ENCODE results near the gene DAAM1.
A peak's percentile ranks its signal among the peaks of the same experiment; 100 is the strongest.

The DAAM1 gene

GRCh38 chr14:59189091-59189785 is 771 bp downstream of the DAAM1 start:
- no peak for DNase-seq

DNA sequence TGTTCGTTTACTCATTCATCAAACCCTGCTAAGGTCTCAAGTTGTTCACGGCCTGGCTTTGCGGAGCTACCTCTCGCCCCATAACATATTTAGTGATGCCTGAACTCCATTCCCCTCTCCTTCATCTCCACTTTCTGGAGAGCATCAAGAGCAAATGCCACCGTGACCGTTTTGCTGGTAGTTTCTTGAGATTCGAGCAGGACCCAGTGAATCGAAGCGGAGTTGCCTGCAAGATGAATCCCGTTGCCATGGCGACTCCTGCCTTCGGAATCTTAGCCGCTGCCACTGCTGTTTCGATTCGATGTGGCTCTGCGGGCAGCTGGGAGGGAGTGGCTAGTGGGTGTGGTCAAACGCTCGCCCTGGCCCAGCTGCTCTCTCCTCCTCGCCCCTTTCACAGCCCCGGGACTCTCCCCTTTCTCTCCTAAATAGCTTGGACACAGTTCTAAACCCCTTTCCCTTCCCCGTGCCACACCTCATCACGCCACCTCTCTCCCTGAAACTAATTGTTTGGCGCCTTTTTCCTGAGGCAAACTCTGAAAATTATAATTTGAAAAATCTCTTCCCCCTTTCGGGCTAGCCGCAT is 1.4 kb downstream of the DAAM1 start:
- peak; percentile 22 for DNase-seq

DNA sequence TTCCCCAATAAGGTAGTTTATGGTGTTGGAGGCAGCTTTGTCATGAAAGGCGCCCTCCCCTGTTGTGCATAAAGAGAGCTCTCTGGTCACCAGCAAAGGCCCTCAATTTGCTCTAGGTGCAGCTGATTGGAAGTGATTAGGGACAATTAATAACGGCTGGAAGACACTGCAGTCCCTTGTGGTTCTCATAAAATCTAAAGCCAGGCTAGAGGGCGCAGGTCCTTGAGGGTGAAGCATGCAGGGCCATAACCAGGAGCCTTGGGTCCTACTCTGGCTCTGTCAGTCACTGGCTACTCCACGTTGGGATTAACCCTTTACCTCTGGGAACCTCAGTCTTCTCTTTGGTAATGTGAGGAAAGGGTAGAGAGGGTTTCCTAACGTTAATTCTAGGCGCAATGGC is 1.9 kb downstream of the DAAM1 start:
- no peak for DNase-seq

DNA sequence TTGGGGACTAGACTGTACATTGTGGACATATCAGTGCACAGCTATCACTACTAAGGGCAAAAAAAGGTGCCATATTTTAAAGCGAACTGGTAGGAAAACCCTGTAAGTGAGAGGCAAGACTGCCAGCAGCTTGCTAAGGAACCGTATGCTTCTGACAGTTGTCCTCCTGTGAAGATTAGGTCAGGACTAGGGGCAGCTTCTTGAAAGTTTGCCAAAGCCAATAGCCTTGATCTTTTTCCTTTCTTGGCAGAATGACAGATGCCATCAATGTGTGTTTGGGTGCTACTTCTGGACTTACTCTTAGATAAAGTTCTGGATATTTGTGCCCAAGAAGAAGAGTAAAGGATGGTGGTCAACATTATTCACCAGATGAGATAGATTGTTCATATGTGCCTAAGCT is 7.4 kb downstream of the DAAM1 start:
- DNase-seq: no peak

GRCh38 chr14:59197695-59198262 is 9.3 kb downstream of the DAAM1 start:
- no peak for DNase-seq

- no peak for DNase-seq
Observed at GRCh38 chr14:59199205-59199604, 10.7 kb downstream of the DAAM1 start.

DNA sequence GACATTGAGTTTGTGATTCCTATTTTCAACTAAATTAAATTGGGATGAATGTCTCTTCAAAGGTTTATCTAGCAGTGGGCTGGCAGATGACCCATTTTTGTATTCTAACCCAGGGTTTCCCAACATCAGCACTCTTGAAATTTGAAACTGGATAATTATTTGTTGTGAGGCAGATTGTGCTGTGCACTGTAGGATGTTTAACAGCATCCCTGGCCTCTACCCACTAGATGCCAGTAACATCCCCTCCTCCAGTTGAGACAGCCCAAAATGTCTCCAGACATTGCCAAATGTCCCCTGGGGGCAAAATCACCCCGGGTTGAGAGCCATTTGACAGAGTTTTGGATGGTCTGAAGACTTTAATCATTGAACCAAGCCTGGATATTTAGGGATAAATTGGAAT is 11.1 kb downstream of the DAAM1 start:
- no peak for DNase-seq

GRCh38 chr14:59200195-59200594 is 11.7 kb downstream of the DAAM1 start:
- DNase-seq: no peak

- DNase-seq: no peak
Observed at GRCh38 chr14:59202031-59202430, 13.6 kb downstream of the DAAM1 start.

DNA sequence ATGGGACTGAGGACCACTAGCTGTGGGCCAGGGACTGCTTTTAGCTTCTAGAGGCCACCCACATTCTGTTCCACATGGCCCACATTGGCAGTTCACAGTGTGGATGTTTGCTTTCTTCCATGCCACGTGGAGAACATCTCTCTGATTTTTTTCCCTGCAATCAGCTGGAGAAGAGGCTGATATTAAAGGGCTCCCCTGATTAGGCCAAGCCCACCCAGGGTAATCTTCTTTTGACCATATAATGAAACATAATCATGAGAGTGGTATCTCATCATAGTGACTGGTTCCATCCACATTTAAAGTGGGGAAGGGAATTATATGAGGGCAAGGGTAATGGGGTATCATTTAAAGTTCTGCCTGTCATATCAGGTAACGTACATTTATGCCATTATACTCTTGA is 15.8 kb downstream of the DAAM1 start:
- no peak for DNase-seq

- no peak for DNase-seq
Observed at GRCh38 chr14:59206892-59207291, 18.4 kb downstream of the DAAM1 start.

DNA sequence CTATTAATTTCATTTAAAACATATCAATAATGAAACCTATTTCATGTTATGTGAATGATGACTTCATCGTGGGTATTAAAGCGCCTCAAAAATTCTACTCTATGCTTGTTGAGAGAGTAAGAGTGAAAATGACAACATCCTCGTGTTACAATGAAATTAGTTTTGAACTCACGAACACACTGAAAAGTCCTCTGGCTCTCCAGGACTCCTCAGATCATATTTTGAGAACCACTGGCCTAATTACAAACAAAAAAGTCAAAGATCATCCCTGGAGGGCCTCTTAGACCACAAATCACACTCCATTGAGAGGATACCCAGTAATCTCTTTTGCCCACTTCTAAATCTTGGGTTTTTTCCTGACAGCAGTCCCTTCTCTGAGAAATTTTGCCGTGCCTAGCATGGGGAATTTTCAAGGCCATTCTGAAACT is 19.1 kb downstream of the DAAM1 start:
- DNase-seq: no peak

GRCh38 chr14:59208224-59208814 is 19.9 kb downstream of the DAAM1 start:
- no peak for DNase-seq

DNA sequence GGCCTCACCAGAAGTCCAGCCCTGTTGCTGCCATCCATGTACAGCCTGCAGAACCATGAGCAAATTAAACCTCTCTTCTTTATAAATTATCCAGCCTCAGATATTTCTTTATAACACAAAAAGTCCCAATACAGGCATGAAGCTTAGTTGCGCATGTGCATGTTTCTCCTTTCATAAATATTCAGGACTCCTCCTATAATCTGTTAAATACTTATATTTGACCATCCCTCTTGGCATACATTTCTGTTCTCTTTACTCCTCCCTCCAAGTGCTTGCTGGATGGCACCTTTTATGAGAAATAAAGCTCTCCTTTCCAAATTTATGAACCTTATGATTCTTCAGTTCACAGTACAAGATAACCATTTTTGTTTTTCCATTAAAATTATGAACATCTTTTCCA is 20.5 kb downstream of the DAAM1 start:
- DNase-seq: no peak

GRCh38 chr14:59210621-59211020 is 22.2 kb downstream of the DAAM1 start:
- no peak for DNase-seq

DNA sequence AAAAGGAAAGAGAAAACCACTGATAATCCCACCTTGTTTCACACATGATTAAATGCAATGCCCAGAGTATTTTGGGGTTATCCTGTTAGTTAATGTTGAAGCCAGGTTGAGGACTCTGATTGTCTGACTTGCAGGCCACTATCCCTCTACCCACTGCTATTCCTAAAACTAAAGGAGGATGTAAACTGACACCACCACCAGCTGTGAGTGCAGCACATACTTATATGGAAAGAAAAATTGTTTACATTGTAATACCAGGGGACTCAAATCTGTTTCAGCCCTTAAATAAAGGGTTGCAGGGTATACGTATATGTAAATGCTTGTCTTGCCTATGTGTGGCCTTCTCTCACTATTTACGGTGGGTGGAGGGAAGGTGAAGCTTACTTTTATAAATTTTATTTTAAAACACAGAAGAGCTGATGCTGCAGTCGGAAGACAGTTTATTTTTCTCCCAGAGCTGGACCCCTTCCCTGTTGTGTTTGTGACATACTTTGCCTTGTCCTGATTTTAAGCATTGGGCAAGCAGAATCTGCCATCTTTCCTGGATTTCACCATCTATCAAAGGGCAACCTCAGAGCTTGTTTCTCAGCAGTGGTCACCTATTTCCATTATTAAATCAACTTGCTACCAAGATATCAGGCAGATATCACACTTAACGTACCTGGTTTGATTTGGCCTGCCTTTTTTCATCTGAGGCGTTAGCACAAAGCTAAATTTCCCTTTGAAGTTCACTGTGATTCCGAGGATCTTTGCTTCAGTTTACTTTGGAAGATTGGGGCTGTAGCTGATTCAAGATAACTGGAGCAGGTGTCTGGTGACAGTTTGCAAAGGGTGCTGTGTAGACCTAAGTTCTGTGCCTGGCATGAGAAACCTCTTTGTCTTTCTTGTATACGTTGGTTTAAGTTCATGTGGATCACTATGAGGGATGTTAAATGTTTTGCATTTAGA is 25.2 kb downstream of the DAAM1 start:
- DNase-seq: no peak

- DNase-seq: no peak
Observed at GRCh38 chr14:59214702-59215302, 26.3 kb downstream of the DAAM1 start.

GRCh38 chr14:59215322-59215721 is 26.9 kb downstream of the DAAM1 start:
- DNase-seq: no peak

GRCh38 chr14:59215757-59216156 is 27.3 kb downstream of the DAAM1 start:
- no peak for DNase-seq

- DNase-seq: no peak
Observed at GRCh38 chr14:59217011-59217410, 28.5 kb downstream of the DAAM1 start.

DNA sequence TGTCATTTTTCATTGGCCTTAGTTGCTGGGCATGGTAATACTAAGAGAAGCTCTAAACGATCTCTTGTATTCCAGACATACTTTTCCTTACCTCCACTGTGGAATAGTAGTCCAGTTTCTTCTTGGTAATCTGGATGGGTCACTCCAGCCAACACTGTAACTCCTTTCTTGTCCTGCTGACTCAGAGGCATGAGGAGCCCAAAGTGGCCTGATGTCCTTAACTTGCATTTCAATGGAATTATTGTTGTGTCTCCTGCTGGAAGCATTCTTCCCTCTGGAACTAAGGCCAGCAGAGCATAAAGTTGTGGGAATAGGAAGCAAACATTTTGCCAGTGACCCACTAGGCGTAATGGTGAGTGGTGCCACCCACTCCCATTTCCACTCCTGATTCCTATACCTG is 33.1 kb downstream of the DAAM1 start:
- DNase-seq: no peak

DNA sequence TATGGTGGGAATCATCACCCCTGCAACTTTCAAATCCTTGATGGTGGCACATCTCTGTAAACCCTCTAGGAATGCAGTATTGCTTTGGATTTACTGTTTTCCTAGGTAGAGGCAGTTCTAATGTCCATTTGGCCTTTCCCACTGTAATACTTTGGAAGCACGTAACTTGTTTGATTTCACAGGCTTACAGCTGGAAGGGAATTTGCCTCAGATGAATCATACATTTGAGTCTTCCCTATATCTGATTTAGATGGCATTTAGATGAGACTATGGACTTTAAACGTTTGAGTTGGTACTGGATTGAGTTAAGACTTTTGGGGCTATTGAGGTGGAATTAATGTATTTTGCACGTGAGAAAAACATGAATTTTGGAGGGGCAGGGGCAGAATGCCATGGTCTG is 35.9 kb downstream of the DAAM1 start:
- no peak for DNase-seq

DNA sequence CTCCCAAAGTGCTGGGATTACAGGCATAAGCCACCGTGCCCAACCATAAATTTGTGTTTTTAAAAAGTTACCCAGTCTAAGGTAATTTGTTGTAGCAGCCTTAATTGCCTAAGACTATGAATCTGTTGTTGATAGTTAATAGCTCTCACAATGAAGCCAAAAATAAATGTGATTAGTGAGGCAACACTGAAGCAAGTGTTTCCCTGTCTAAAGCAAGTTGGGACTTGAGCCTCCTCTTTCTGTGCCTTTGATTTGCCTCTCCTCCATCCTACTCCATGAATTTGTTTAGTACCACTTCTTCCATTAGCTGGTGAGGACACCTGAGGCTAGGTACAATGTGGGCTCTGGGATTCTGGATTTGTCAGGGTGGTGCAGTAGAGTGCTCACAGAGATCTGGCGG is 36.8 kb downstream of the DAAM1 start:
- DNase-seq: no peak

Measured in NCI-H1417 treated with DMSO at 0.1 percent for 48 hours (cell line).